ENCODE data around the gene ITCH. TPM values are rescaled to one million over a fixed set of nuclear protein-coding genes. Genes with fewer than 3 reads are reported as not detected.

Gene ITCH
- total RNA-seq, 1 experiment from 2014 or later: 138 TPM

GRCh38 chr20:34534391-34535165 is 171.5 kb downstream of the ITCH start:
- ChIA-PET CTCF (interaction anchor here (0.6 to 1.5 kb wide), 2 partner anchors 12 to 212 kb away, joined by 3 to 6 read pairs; no protein-coding TSS in a partner anchor), POLR2A (no interaction called here)
- Histone ChIP-seq H3K4me1 (no peaks in the 10 kb centered on the region), H3K4me3 (ENCODE audit: low read depth, low read length) (no peak overlapping the region), H3K9me3 (no peaks in the 10 kb centered on the region), H3K36me3 (ENCODE audit: control insufficient read depth, insufficient read depth, low read length) (peaks cover 19% of the 10 kb centered on the region), H3K27me3 (replicated peaks; ENCODE audit: control insufficient read depth, insufficient read depth, low read length) (no peaks in the 10 kb centered on the region)
- Mint-ChIP-seq H3K4me1 (ENCODE audit: low read depth, unreplicated experiment) (peaks cover 7% of the 10 kb centered on the region), H3K27me3 (ENCODE audit: insufficient read depth, unreplicated experiment) (no peaks in the 10 kb centered on the region), H3K36me3 (ENCODE audit: insufficient read depth, unreplicated experiment) (peaks cover 88% of the 10 kb centered on the region), H3K9me3 (ENCODE audit: unreplicated experiment) (no peaks in the 10 kb centered on the region), H3K27ac (ENCODE audit: unreplicated experiment) (no peak overlapping the region), H3K4me3 (ENCODE audit: unreplicated experiment) (no peak overlapping the region)
- no TSS peak for BruUV-seq (replicated peaks)
- intact Hi-C loops (cut with micrococcal nuclease; ENCODE audit: unreplicated experiment): no loop called here
- TF ChIP-seq CTCF (IDR thresholded peaks at IDR 0.05; ENCODE audit: insufficient read depth in 1 of 2, low read depth in 1 of 2, low read length in 1 of 2, severe bottlenecking in 1 of 2, unreplicated experiment in 1 of 2): no peak
- peak in 1 of 2 experiments; percentile 39 for DNase-seq

- Mint-ChIP-seq H3K27ac (ENCODE audit: unreplicated experiment) (no peak overlapping the region), H3K4me1 (ENCODE audit: low read depth, unreplicated experiment) (peaks cover 7% of the 10 kb centered on the region), H3K36me3 (ENCODE audit: insufficient read depth, unreplicated experiment) (peaks cover 88% of the 10 kb centered on the region), H3K27me3 (ENCODE audit: insufficient read depth, unreplicated experiment) (no peaks in the 10 kb centered on the region), H3K9me3 (ENCODE audit: unreplicated experiment) (no peaks in the 10 kb centered on the region), H3K4me3 (ENCODE audit: unreplicated experiment) (no peak overlapping the region)
- no peak overlapping the region for H3K4me3 ChIP-seq (ENCODE audit: low read depth, low read length)
- ChIA-PET CTCF (interaction anchor here (1.5 kb wide), 1 partner anchor 13 kb away, joined by 3 read pairs; no protein-coding TSS in a partner anchor), POLR2A (no interaction called here)
- BruUV-seq (replicated peaks): no TSS peak
- peaks cover 17% of the 10 kb centered on the region for H3K36me3 ChIP-seq (ENCODE audit: control insufficient read depth, insufficient read depth, low read length)
- TF ChIP-seq CTCF (IDR thresholded peaks at IDR 0.05; ENCODE audit: insufficient read depth in 1 of 2, low read depth in 1 of 2, low read length in 1 of 2, severe bottlenecking in 1 of 2, unreplicated experiment in 1 of 2): no peak
- intact Hi-C loops (cut with micrococcal nuclease; ENCODE audit: unreplicated experiment): no loop called here
- no peak for DNase-seq
- H3K4me1 ChIP-seq: no peaks in the 10 kb centered on the region
- no peaks in the 10 kb centered on the region for H3K9me3 ChIP-seq
- H3K27me3 ChIP-seq (replicated peaks; ENCODE audit: control insufficient read depth, insufficient read depth, low read length): no peaks in the 10 kb centered on the region
These were observed 172.3 kb downstream of the ITCH start for GRCh38 chr20:34535301-34535840.

DNA sequence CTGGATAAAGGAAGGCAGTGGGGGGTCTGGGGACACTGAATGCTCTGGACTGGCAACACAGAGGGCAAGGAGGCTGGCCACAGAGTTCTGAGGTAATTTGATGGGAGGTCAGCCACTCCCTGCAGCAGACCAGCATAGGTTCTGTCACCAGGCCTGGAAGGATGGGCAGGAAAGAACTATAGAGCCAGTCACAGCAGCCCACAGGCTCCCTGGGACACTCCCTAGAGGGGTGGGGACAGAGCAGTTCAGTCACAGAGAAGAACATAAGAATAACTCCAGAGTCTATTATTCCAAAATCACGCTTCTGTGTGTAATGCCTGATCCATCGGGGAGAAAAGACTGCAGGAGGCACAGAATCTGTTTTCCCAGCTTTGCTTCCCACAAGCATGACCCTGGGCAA is 172.8 kb downstream of the ITCH start:
- ChIA-PET POLR2A (no interaction called here), CTCF (no interaction called here)
- H3K27ac Mint-ChIP-seq (ENCODE audit: unreplicated experiment): no peak overlapping the region
- H3K36me3 Mint-ChIP-seq (ENCODE audit: insufficient read depth, unreplicated experiment): peaks cover 88% of the 10 kb centered on the region
- H3K4me3 Mint-ChIP-seq (ENCODE audit: unreplicated experiment): no peak overlapping the region
- no peaks in the 10 kb centered on the region for H3K9me3 Mint-ChIP-seq (ENCODE audit: unreplicated experiment)
- BruUV-seq (replicated peaks): TSS peak; percentile 6
- intact Hi-C loops (cut with micrococcal nuclease; ENCODE audit: unreplicated experiment): no loop called here
- H3K36me3 ChIP-seq (ENCODE audit: control insufficient read depth, insufficient read depth, low read length): peaks cover 20% of the 10 kb centered on the region
- no peaks in the 10 kb centered on the region for H3K4me1 ChIP-seq
- H3K4me3 ChIP-seq (ENCODE audit: low read depth, low read length): no peak overlapping the region
- no peaks in the 10 kb centered on the region for H3K9me3 ChIP-seq
- H3K4me1 Mint-ChIP-seq (ENCODE audit: low read depth, unreplicated experiment): peaks cover 7% of the 10 kb centered on the region
- TF ChIP-seq CTCF (IDR thresholded peaks at IDR 0.05; ENCODE audit: insufficient read depth in 1 of 2, low read depth in 1 of 2, low read length in 1 of 2, severe bottlenecking in 1 of 2, unreplicated experiment in 1 of 2): no peak
- H3K27me3 Mint-ChIP-seq (ENCODE audit: insufficient read depth, unreplicated experiment): no peaks in the 10 kb centered on the region
- DNase-seq: no peak
- no peaks in the 10 kb centered on the region for H3K27me3 ChIP-seq (replicated peaks; ENCODE audit: control insufficient read depth, insufficient read depth, low read length)
